HFF-Myc (cell line): ENCODE measurements around the gene NMNAT2.

ENCODE experiments used
- DNase-seq: peaks from one replicate; pipeline ENCODE4 v3.0.0-alpha.2; 2011; ENCODE audit warnings: low read depth; ENCODE audit errors: extremely low read depth
- H3K4me3 ChIP-seq: replicated peaks from 2 replicates; pipeline ENCODE4 v1.5.1; 2011; ENCODE audit warnings: low read depth, mild to moderate bottlenecking, control low read depth, low read length
- CTCF ChIP-seq: IDR thresholded peaks from 2 replicates; pipeline ENCODE4 v1.5.1; 2012; ENCODE audit warnings: mild to moderate bottlenecking, low read depth, low read length, control low read depth; ENCODE audit errors: missing control alignments

The NMNAT2 gene

GRCh38 chr1:183249941-183250452 lies 168.2 kb downstream of the NMNAT2 start:
- TF ChIP-seq CTCF = no peak
- DNase-seq = no peak

GRCh38 chr1:183248989-183249691 lies 169.0 kb downstream of the NMNAT2 start:
- no peak for TF ChIP-seq CTCF
- DNase-seq = no peak
- H3K4me3 ChIP-seq = no peak overlapping the region

More at GRCh38 chr1:183249941-183250452, 168.2 kb downstream of the NMNAT2 start:
- no peak overlapping the region for H3K4me3 ChIP-seq

GRCh38 chr1:183247931-183248330 lies 170.2 kb downstream of the NMNAT2 start:
- TF ChIP-seq CTCF = no peak
- no peak for DNase-seq
- no peak overlapping the region for H3K4me3 ChIP-seq

GRCh38 chr1:183247484-183247883 lies 170.7 kb downstream of the NMNAT2 start:
- no peak for DNase-seq
- H3K4me3 ChIP-seq = no peak overlapping the region
- TF ChIP-seq CTCF = no peak

- DNase-seq = no peak
- no peak for TF ChIP-seq CTCF
- H3K4me3 ChIP-seq = no peak overlapping the region
Measured at GRCh38 chr1:183247066-183247465, 171.1 kb downstream of the NMNAT2 start.

- no peak for TF ChIP-seq CTCF
- H3K4me3 ChIP-seq = no peak overlapping the region
- DNase-seq = no peak
Measured at GRCh38 chr1:183246436-183246835, 171.7 kb downstream of the NMNAT2 start.

GRCh38 chr1:183245357-183245756 lies 172.8 kb downstream of the NMNAT2 start:
- no peak for DNase-seq
- no peak overlapping the region for H3K4me3 ChIP-seq
- TF ChIP-seq CTCF = no peak
